Caki2 (cell line): ENCODE results near the gene GPX3. TPM values are rescaled to one million over a fixed set of nuclear protein-coding genes. Genes with fewer than 3 reads are reported as not detected.
A peak's percentile ranks its signal among the peaks of the same experiment; 100 is the strongest.

Experiments used
- DNase-seq: peaks from one replicate; pipeline ENCODE4 v3.0.0-alpha.2; 2015; ENCODE audit warnings: low read depth
- in situ Hi-C: cut with HindIII; loops from 2 replicates; pipeline ENCODE4 v1.10.0; 2016; ENCODE audit warnings: low sequenced_read_pairs, low pct_unique_long_range_greater_than_20kb, mixed read lengths
- total RNA-seq: library from RNA; depleted of rRNA; stranded (reverse); fragments of >200 nt; shearing (Covaris generic); gene quantifications from 2 replicates; pipeline ENCODE4 v1.2.3, GENCODE V29; 2014; ENCODE audit warnings: low replicate concordance

Gene GPX3
- total RNA-seq, 1 experiment from 2014 or later: 80.4 TPM

- in situ Hi-C loops: no loop called here
- DNase-seq: no peak
Observed at GRCh38 chr5:151047814-151048425, 27.5 kb downstream of the GPX3 start.

- no peak for DNase-seq
- in situ Hi-C loops: no loop called here
Observed at GRCh38 chr5:151048526-151048925, 28.1 kb downstream of the GPX3 start.

- peak; percentile 74 for DNase-seq
- in situ Hi-C loops: no loop called here
Observed at GRCh38 chr5:151051066-151051930, 30.9 kb downstream of the GPX3 start.

- in situ Hi-C loops: no loop called here
Observed at GRCh38 chr5:151051931-151052608, 31.7 kb downstream of the GPX3 start.

GRCh38 chr5:151052836-151053235, 32.4 kb downstream of the GPX3 start:
- DNase-seq: no peak
- in situ Hi-C loops: no loop called here

More at GRCh38 chr5:151051931-151052608, 31.7 kb downstream of the GPX3 start:
- DNase-seq: no peak

GRCh38 chr5:151053796-151054462, 33.5 kb downstream of the GPX3 start:
- no peak for DNase-seq
- in situ Hi-C loops: no loop called here

- no peak for DNase-seq
- in situ Hi-C loops: no loop called here
Observed at GRCh38 chr5:151054709-151055108, 34.3 kb downstream of the GPX3 start.

- in situ Hi-C loops: no loop called here
- DNase-seq: no peak
Observed at GRCh38 chr5:151055336-151055735, 34.9 kb downstream of the GPX3 start.

GRCh38 chr5:151056379-151057325, 36.3 kb downstream of the GPX3 start:
- in situ Hi-C loops: no loop called here
- DNase-seq: no peak

- in situ Hi-C loops: no loop called here
- no peak for DNase-seq
Observed at GRCh38 chr5:151058301-151058700, 37.9 kb downstream of the GPX3 start.

GRCh38 chr5:151058891-151059489, 38.6 kb downstream of the GPX3 start:
- in situ Hi-C loops: no loop called here
- no peak for DNase-seq

- DNase-seq: no peak
- in situ Hi-C loops: no loop called here
Observed at GRCh38 chr5:151060742-151061141, 40.4 kb downstream of the GPX3 start.

- DNase-seq: no peak
- in situ Hi-C loops: no loop called here
Observed at GRCh38 chr5:151062405-151063141, 42.2 kb downstream of the GPX3 start.

GRCh38 chr5:151063142-151063989, 43.0 kb downstream of the GPX3 start:
- DNase-seq: peak; percentile 59
- in situ Hi-C loops: no loop called here

- in situ Hi-C loops: no loop called here
- no peak for DNase-seq
Observed at GRCh38 chr5:151064916-151065499, 44.6 kb downstream of the GPX3 start.

- in situ Hi-C loops: no loop called here
- DNase-seq: no peak
Observed at GRCh38 chr5:151065609-151066008, 45.2 kb downstream of the GPX3 start.
